Muscle layer of colon (tissue), 2 donors: ENCODE measurements around the gene ZGRF1.
"Not testable (repeated sequence)": the region's sequence is repeated elsewhere in the genome, so short reads cannot be mapped to it uniquely, and the experiment has no call there.

Experiments
- H3K27ac ChIP-seq: one replicate; pipeline ENCODE4 v1.7.0; 2013; ENCODE audit warnings: low read depth, mild to moderate bottlenecking, low read length, moderate library complexity
- H3K27me3 ChIP-seq, 2 donors: one replicate each; pipeline ENCODE4 v1.7.0; 2013; ENCODE audit warnings: low read length in 2 of 2, mild to moderate bottlenecking in 2 of 2; ENCODE audit not compliant: insufficient read depth in 2 of 2, control insufficient read depth in 1 of 2
- H3K36me3 ChIP-seq: one replicate; pipeline ENCODE4 v1.7.0; 2013; ENCODE audit warnings: mild to moderate bottlenecking, low read length; ENCODE audit not compliant: insufficient read depth
- H3K4me1 ChIP-seq: one replicate; pipeline ENCODE4 v1.7.0; 2013; ENCODE audit warnings: mild to moderate bottlenecking, low read length; ENCODE audit not compliant: insufficient read depth
- H3K4me3 ChIP-seq, 2 donors: one replicate each; pipeline ENCODE4 v1.7.0; 2013; ENCODE audit warnings: low read length in 2 of 2, low read depth in 1 of 2, mild to moderate bottlenecking in 1 of 2, moderate library complexity in 1 of 2
- H3K9ac ChIP-seq: one replicate; pipeline ENCODE4 v1.7.0; 2013; ENCODE audit warnings: low read length
- H3K9me3 ChIP-seq: one replicate; pipeline ENCODE4 v1.7.0; 2013; ENCODE audit warnings: mild to moderate bottlenecking, low read length
- donor health status: abdominal sarcoma.
- donor health status: Adenocarcinoma of cecum.

Gene ZGRF1

DNA sequence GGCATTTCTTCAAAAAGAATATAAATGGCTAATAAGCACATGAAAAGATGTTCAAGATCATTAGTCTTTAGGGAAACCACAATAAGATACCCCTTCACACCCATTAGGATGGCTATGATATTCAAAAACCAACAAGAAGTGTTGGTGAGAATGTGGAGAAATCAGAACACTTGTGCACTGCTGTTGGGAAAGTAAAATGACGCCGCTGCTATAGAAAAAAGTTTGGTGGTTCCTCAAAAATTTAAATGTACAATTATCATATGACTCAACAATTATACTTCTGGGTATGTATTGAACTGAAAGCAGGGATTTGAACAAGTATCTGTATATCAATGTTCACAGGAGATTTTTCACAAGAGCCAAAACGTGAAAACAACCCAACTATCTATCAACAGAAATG lies 91.4 kb downstream of the ZGRF1 start:
- Histone ChIP-seq H3K27me3 (no peaks in the 10 kb centered on the region), H3K4me3 (no peak overlapping the region), H3K9ac (no peak overlapping the region), H3K36me3 (no peaks in the 10 kb centered on the region), H3K9me3 (no peaks in the 10 kb centered on the region), H3K27ac (no peak overlapping the region), H3K4me1 (no peaks in the 10 kb centered on the region)

DNA sequence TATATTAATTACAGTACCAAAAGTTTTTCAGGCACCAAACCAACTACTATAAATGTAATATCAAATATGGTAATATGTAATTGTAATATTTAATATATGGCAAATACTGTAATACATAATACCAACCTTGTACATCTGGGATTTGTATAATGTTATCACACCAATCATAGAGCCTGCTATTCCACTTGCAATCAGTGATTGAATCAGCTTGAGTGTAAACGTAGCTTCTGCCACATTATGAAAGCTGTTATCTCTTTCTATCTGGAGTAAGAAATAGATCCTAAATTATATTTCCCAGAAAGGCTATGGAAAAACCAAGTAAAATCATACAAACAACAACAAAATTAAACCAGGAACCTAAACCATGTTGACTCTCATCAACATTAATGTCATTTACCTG lies 96.0 kb downstream of the ZGRF1 start:
- no peak overlapping the region for H3K27ac ChIP-seq
- H3K4me1 ChIP-seq = no peaks in the 10 kb centered on the region
- H3K36me3 ChIP-seq = no peaks in the 10 kb centered on the region
- H3K27me3 ChIP-seq = no peaks in the 10 kb centered on the region
- no peak overlapping the region for H3K9ac ChIP-seq
- H3K4me3 ChIP-seq = no peak overlapping the region
- no peaks in the 10 kb centered on the region for H3K9me3 ChIP-seq

DNA sequence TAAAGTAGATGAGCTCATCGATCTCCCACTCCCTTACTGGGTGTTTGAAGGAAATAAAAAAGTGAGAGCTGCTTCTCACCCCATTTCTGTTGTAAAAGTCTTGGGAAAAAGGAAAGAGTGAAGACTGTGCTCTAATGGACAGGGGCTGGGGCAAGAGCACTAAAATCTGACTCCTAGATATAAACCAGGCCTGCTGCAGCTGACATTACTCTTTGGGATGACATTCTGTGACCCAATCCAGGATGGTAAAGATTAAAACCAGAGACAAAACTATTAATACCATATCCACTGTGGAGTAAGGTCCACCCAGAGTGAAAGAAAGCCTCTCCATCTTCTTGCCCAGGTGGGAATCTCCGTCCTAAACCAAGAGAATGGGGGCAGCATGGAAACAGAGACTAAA lies 100.6 kb downstream of the ZGRF1 start:
- Histone ChIP-seq H3K27ac (no peak overlapping the region), H3K36me3 (no peaks in the 10 kb centered on the region), H3K4me3 (no peak overlapping the region), H3K27me3 (no peaks in the 10 kb centered on the region), H3K4me1 (no peaks in the 10 kb centered on the region), H3K9me3 (no peaks in the 10 kb centered on the region), H3K9ac (no peak overlapping the region)

DNA sequence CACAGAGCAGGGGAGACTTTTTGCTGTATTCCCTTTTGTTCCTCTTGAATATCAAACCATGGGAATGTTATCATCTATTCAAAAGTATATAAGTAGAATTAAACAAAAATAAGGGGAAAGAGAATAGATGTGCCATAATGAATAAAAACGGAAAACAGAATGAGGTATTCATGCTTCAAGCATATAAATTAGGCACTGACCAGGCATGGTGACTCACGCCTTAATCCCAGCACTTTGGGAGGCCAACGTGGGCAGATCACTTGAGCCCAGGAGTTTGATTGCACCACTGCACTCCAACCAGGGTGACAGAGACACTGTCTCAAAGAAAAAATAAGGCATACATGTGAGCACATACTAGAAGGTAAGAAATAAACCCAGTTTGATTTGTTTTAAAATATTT lies 104.4 kb downstream of the ZGRF1 start:
- H3K9me3 ChIP-seq = no peaks in the 10 kb centered on the region
- H3K4me3 ChIP-seq = no peak overlapping the region
- H3K27ac ChIP-seq = no peak overlapping the region
- H3K36me3 ChIP-seq = no peaks in the 10 kb centered on the region
- no peak overlapping the region for H3K9ac ChIP-seq
- H3K4me1 ChIP-seq = no peaks in the 10 kb centered on the region
- no peaks in the 10 kb centered on the region for H3K27me3 ChIP-seq

DNA sequence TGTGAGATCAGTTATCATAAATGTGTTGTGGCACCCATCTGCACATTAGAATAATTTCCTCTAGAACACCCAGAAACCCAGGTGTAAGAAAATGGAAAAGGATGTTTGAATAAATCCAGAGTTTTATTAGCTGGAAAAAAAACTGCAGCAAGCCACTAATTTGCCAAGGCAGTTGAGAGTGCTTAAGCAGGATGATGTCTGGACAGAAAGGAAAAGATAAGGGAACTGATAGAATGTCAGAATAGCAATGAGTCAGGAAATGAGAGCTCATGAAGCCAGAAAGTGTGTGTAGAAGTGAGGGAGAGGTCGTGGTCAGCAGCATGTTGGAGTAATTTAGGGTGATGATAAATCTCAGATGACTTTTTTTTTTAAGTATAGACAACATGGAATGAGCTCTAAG lies 105.6 kb downstream of the ZGRF1 start:
- no peak overlapping the region for H3K27ac ChIP-seq
- H3K9me3 ChIP-seq = no peaks in the 10 kb centered on the region
- H3K36me3 ChIP-seq = no peaks in the 10 kb centered on the region
- H3K27me3 ChIP-seq = no peaks in the 10 kb centered on the region
- H3K9ac ChIP-seq = no peak overlapping the region
- no peaks in the 10 kb centered on the region for H3K4me1 ChIP-seq
- H3K4me3 ChIP-seq = no peak overlapping the region

DNA sequence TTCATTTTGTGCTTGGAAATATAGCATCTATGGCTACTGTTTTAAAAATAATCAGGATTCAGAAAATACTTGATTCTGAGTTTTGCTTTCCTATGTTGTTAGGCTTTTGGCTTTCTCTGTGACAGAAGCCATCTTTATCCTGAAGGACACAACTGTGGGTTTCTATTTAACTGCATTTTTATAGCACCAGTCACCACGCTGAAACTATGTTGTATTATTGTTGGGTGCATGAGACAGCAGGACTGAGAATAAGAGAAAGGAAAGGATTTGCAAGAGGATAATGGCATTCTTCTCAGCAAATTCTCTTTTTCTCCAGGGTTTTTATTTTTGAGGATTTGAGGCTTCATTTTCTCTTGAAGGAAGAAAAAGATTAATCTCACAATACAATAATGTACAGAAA lies 110.6 kb downstream of the ZGRF1 start:
- H3K9ac ChIP-seq = no peak overlapping the region
- H3K9me3 ChIP-seq = no peaks in the 10 kb centered on the region
- no peaks in the 10 kb centered on the region for H3K36me3 ChIP-seq
- peaks cover 35 to 36% of the 10 kb centered on the region in 2 donors for H3K27me3 ChIP-seq
- H3K4me1 ChIP-seq = peaks cover 18% of the 10 kb centered on the region
- H3K4me3 ChIP-seq = no peak overlapping the region
- no peak overlapping the region for H3K27ac ChIP-seq

DNA sequence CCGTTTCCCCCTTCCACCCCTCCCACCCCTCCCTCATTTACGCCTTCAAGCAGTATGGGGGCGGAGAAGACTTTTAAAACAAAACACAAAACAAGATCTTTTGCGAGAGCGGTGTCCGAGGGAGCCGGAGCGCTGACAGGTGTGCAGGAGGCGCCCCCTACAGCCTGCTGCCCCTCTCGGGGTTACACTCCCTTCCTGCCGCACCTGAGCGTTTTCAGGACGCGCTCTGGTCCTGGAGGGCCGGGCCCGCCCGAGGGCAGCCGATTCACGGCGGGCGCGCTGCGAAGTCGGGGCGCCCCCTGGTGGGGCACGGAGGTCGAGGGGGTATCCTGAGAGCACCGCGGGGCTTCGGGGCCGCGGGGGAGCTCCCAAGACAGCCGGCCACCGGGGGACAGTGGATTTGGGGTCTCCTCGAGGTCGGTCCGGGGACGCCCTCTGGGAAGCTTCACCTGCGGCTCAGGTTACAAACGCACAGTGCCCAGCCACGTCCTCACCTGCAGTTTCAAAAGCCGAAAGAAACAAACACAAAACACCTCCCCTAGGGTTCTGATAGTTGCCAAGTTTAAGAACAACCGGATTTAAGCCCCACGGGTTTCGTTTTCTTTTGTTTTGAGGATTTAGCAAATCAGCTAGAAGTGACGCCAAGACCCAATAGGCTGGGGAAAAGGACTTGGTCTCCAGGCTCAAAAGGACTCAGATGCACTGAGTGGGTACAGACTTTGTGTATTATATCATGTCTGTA lies 112.8 kb downstream of the ZGRF1 start:
- peak overlapping the region in 1 of 2 donors; percentile 31 for H3K4me3 ChIP-seq
- H3K36me3 ChIP-seq = no peaks in the 10 kb centered on the region
- peaks cover 23% of the 10 kb centered on the region for H3K4me1 ChIP-seq
- H3K9me3 ChIP-seq = peaks cover 8% of the 10 kb centered on the region
- H3K27ac ChIP-seq = no peak overlapping the region
- no peak overlapping the region for H3K9ac ChIP-seq
- peaks cover 55 to 56% of the 10 kb centered on the region in 2 donors for H3K27me3 ChIP-seq

DNA sequence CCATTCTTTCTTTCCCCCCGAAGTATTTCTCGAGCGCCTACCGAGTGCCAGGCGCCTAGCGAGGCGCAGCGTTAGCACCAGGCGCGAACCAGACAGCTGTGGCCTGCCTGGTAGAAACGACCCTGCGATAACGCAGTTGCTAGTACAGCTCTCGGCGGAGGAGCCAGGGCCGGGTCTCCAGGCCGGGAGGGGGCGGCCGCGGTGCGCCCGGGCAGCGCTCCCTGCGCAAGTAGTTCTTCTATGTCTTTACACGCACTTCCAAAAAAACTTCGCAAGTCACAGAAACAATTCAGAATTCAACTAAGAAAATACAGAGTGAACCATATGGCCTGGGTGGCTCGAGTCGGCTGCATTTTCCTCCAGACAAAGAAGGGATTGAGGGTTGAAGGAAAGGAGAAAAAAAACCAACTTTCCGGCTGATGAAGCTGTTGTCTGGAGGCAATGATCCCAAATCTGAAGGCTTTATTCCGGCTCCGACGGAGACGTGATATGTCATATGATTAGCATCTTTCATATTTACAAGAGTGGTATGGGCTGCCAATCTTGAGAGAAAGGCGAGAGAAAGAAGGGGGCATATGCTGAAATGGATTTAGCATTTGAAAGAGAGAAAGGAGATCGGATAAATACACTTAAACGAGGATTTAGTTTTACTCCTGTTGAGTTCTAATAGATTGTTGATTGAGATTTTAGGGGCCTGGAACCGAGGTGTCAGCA lies 113.5 kb downstream of the ZGRF1 start:
- H3K9ac ChIP-seq = no peak overlapping the region
- peaks cover 63 to 64% of the 10 kb centered on the region in 2 donors for H3K27me3 ChIP-seq
- H3K4me3 ChIP-seq = peak overlapping the region in 1 of 2 donors; percentile 31

DNA sequence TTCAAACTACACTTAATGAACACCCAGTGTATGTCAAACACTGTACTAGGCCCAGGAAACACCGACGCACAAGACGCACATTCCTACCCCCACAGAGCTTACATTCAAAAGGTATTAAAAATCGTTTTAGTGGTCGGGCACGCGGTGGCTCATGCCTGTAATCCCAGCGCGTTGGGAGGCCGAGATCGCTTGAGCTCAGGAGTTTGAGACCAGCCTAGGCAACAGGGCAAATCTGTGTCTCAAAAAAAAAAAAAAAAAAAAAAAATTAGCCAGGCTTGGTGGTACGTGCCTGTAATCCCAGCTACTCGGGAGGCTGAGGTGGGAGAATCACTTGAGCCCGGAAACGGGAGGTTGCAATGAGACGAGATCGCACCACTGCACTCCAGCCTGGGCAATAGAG lies 114.3 kb downstream of the ZGRF1 start:
- H3K27ac ChIP-seq, H3K36me3 ChIP-seq, H3K9ac ChIP-seq, H3K4me3 ChIP-seq, H3K9me3 ChIP-seq: not testable (repeated sequence)
- Histone ChIP-seq H3K27me3 (peaks cover 70 to 71% of the 10 kb centered on the region in 2 donors), H3K4me1 (peaks cover 25% of the 10 kb centered on the region)

More for the DNA sequence above, 113.5 kb downstream of the ZGRF1 start:
- Histone ChIP-seq H3K36me3 (no peaks in the 10 kb centered on the region), H3K27ac (no peak overlapping the region), H3K9me3 (peaks cover 8% of the 10 kb centered on the region), H3K4me1 (peaks cover 23% of the 10 kb centered on the region)

DNA sequence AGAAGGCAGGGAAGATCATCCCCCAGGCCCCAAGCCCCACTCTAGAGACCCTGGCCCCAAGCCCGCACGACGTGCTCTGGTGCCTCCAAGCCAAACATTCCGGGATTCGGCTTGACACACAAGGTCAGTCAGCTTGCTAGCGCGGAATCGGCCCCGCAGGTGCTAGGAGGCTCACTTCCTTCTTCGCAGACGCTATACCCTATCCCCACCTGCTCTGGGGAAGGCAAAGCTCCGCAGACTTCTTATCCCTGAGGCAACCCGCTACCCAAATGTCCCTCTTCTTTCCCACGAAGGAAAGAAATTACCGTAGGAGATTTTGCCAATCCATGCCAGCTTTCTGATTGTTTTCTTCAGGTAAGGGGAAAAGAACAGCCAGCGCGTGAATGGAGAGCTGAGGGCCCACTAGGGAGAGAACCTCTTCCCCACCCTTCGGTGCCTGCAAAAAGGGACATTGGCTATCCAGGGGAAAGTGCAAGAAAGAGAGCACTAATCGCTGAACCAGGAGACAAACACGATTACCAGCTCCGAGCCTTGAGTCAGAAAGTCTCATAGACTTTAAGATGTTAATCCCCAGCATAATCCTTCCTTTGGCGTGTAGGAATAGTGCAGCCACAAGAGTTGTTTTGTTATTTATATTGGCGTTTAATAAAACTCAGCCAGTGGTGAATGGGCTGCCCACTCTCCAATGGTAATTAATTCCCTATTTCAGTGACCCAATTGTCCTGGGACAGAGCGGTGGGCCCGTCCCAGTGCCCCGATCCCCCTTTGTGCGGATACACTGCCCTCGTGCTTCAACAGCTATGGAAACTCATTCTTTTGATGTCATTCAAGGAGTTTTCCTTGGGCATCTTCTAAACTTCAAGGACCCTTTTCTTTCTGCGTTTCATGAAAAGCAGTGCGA lies 115.3 kb downstream of the ZGRF1 start:
- no peaks in the 10 kb centered on the region for H3K36me3 ChIP-seq
- no peak overlapping the region for H3K4me3 ChIP-seq
- H3K27ac ChIP-seq = no peak overlapping the region
- H3K27me3 ChIP-seq = peaks cover 81 to 82% of the 10 kb centered on the region in 2 donors
- peaks cover 33% of the 10 kb centered on the region for H3K4me1 ChIP-seq
- H3K9ac ChIP-seq = no peak overlapping the region
- peaks cover 8% of the 10 kb centered on the region for H3K9me3 ChIP-seq

DNA sequence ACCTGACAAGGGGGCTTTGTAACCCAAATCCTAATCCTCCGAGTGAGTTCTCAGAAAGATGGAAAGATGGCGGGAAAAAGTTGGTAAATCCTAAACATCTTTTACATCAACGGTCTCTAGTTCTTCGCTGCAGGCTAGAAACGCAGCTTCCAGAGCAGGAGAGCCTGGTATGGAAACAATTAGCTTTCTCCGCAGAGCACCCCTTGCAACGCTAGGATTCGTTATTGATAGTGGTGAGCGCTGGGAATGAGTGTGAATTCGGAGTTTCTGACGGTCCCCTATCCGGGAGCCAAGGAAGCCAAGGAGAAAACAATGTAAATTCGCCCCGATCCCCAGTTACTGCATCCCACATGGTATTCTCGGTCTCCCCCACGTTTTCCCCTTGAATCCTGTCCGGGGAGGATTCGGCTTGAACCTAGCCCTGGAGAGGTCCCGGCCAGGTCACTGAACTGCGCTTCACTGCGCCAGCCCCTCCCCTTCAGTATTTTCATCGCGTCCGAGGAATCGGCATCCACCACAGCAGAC lies 116.0 kb downstream of the ZGRF1 start:
- peaks cover 83 to 89% of the 10 kb centered on the region in 2 donors for H3K27me3 ChIP-seq
- H3K36me3 ChIP-seq = no peaks in the 10 kb centered on the region
- H3K9me3 ChIP-seq = peaks cover 8% of the 10 kb centered on the region
- H3K4me1 ChIP-seq = peaks cover 33% of the 10 kb centered on the region
- H3K27ac ChIP-seq = no peak overlapping the region
- no peak overlapping the region for H3K9ac ChIP-seq
- no peak overlapping the region for H3K4me3 ChIP-seq
